Urothelium cell line (cell line): ENCODE results near the gene OR6A2.

Experiments
- DNase-seq: peaks from one replicate; pipeline ENCODE4 v3.0.0; 2011; ENCODE audit warnings: low spot score, mixed read lengths
- FAIRE-seq: peaks from 2 replicates; lab custom pipeline; 2011; peaks lifted over from hg19 to GRCh38; lab: Jason Lieb, UNC

The OR6A2 gene

DNA sequence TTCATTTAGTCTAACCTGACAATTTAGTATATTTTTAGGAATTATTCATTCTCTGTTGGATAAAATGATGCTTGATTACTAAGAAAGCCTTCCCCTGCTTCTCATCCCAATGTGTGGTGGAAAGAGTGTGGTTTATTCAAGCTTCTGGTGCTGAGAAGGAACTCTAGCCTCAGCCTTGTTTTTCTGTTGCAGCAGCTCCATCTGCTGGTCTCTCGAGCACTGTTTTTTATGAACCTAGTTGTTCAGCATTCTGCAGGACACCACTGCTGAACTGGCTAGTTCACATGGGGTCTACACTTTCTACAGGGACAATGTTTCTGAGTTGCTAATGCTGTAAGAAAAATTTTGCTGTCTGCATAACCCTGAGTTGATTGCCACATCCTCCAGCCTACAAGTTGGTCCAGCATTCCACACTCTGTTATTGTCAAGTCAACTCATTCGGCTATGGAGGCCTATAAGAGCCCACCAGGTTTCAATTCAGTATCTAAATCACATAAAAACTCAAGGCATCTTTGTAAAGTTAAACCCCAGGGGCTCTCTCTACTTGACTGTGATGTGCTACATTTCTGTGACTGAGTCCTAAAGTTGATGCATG is 42.0 kb downstream of the OR6A2 start:
- no peak for FAIRE-seq

DNA sequence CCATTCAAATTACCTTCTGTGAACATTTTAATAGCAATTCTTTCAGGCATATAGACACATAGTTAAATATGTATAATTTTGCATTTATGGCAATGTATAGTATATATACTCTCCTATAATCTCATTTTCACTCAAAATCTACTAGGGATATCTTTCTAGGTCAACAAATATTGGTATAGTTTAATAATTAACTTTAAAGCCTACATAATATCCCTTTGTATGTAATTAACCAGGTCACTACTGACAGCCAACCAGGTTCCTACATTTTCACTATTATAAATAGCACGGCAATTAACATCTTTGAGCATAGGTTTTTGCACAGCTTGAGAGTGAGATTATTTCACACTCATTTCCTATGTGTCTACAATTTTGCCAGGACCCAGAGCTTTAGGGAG is 43.5 kb downstream of the OR6A2 start:
- no peak for DNase-seq
- no peak for FAIRE-seq

More for the DNA sequence above, 42.0 kb downstream of the OR6A2 start:
- peak; percentile 57 for DNase-seq

DNA sequence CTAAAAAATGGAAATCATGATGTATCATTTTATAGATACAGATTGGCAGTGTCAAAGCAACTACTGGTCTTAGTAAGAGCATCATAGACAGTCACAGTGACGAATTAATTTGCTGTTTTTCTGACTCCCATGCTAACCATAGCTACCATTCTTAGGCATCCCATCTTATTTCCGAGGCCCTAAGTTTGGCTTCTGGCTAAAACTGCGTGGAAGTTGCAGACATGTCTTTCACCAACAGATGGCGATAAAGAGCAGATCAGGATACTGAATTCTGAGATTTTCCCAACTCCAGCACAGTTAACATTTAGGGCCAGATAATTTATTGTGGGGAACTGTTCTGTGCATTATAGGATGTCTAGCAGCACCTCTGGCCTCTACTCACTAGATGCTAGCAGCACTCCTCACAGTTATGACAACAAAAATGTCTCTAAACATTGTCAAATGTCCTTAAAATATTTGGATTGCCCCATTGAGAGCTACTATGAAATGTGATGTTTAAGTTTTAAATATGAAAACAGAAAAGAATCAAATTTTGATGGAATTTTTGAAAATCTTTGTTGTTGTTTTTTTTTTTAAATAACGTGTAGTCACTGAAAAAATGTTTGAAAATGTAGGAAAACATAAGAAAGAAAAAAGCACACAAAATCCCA is 44.1 kb downstream of the OR6A2 start:
- no peak for FAIRE-seq
- peak; percentile 64 for DNase-seq

DNA sequence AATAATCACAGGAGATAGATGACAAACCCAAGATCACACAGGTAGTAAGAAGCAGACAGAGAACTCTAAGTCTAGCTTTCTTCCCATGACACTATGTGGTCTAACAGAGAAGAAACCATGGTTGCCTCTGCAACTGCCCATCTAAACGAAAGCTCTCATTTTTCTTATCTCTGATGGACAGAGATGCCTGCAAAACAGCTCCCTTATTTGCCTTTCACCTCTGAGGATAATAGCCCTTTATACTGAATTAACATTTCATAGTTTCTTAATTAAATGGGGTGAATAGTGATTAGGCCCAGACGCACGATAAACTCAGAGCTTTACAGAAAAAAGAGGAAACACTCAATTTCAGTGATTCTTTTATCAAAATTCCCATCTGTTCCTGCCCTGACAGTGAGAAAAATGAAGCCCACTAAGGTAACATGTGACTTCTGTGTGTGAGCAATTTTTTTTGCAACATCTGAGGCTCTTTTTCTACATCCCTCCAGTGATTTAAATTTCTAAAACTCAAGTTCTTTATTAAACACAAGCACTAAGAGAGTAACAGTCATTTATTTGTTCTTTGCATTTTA is 52.3 kb downstream of the OR6A2 start:
- DNase-seq (no peak), FAIRE-seq (no peak)

DNA sequence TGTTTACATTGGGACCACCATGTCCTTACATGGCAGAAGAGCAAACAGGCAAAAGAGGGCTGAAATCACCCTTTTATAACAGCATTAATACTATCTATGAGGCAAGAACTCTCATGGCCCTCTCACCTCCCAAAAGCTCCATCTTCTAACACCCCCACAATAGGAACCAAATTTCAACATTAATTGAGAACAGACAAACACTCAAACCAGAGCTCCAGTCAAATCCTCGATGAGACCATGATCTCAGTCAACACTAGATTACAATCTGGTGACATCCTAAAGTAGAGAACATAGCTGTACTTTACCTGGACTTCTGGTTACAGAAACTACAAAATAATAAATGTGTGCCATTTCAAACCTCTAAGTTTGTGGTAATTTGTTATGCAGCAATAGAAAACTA is 52.9 kb downstream of the OR6A2 start:
- FAIRE-seq, result no peak
- DNase-seq, result no peak

DNA sequence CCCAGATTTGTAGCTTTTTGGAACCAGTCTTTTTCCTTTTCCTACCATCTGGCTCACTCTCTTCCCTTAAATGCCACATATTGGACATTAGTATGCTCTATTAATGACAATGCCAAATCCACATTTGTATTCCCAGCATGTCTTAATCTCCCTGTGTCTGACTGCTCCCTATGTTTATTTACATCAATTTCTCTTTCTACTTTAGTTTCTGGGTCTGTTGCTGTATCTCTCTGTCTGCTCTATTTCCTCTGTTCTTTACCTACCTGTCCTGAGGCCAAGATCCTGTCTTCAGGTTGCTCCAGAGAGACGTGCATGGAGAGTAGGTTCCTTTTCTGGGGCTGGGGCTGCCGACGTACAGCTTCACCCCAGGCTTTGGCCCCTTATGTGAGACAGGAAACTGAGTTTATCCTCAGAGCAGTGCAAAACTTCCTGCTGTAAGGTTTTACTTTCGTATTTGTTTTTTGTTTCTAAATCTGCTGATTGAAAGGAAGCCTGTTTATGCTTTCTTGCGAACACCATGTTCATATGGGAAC is 53.3 kb downstream of the OR6A2 start:
- no peak for FAIRE-seq
- no peak for DNase-seq

DNA sequence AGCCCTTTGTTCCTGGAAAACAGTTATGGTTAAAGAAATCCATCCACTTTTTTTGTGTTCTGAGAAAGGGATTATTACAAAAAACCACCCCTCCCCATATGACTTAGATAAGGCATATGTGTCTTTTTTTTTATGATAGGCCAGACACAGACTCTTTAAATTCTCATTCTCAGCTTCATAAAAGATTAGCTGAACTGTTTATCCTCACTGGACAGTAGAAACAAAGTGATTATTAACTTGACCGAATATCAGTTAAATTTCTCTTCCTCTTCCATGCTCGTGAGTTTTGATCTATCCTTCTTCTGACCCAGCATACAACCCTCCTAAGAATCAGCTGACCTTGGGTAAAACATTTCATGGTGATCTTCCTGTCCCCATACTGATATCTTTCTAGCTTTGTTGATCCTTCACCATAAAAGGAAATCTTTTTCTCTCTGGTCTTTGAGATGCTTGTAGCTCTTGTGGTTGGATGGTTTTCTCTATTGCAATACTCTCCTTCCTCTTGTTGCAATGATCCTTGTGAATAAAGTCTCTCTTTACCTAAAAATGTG is 53.9 kb downstream of the OR6A2 start:
- DNase-seq (no peak), FAIRE-seq (no peak)

DNA sequence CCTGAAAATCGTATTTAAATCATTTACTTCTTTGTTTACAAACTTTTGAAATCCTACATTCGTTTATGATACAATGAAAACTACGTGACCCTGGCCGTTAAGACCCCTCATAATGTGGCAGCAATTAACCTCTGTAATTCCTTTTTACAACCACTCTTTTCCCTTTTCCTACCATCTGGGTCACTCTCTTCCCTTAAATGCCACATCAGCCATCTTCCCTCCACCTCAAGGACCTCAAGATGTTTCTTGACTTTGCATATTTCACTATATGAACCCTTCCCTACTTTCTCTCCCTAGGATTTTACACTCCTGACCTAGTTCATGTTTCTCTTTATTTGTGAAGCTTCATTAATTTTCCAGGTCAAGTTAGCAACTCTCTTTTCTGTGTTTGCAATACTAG is 54.5 kb downstream of the OR6A2 start:
- no peak for DNase-seq
- no peak for FAIRE-seq

DNA sequence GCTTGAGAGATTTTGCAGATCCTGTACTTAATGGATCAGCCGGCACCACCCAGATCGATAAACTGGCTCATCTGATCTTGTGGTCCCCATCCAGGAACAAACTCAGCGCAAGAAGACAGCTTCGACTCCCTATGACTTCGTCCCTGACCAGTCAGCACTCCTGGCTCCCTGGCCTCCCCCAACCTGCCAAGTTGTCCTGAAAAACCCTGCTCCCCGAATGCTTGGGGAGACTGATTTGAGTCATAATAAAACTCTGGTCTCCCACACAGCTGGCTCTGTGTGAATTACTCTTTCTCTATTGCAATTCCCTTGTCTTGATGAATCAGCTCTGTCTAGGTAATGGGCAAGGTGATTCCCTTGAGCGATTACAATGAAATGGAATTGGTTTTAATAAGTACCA is 57.2 kb downstream of the OR6A2 start:
- FAIRE-seq, result no peak
- no peak for DNase-seq
